CD14-positive monocyte (primary cell): ENCODE data around the gene DBT. TPM values are rescaled to one million over a fixed set of nuclear protein-coding genes. Genes with fewer than 3 reads are reported as not detected.
A peak's percentile ranks its signal among the peaks of the same experiment; 100 is the strongest.

Experiments
- DNase-seq, 3 donors: peaks; one replicate each; pipeline ENCODE4 v3.0.0-alpha.2; 2011 to 2022
- H2AFZ ChIP-seq: 2 replicates; pipeline ENCODE4 v1.6.0; 2012; ENCODE audit warnings: mild to moderate bottlenecking, low read depth, low read length, inconsistent platforms; ENCODE audit not compliant: insufficient read depth, poor library complexity, severe bottlenecking
- H3K27ac ChIP-seq, 2 donors: 1 replicate in 1 of 2; 2 replicates in 1 of 2; pipeline ENCODE4 v1.5.1; 2012 to 2013; ENCODE audit warnings: low read length in 2 of 2, control low read depth in 1 of 2, inconsistent platforms in 1 of 2, low read depth in 1 of 2, mild to moderate bottlenecking in 1 of 2
- H3K27me3 ChIP-seq, 2 donors: one replicate each; pipeline versions ENCODE4 v1.6.0 to v1.6.1; 2011 to 2013; ENCODE audit warnings: low read length in 2 of 2; ENCODE audit not compliant: control insufficient read depth in 2 of 2, insufficient read depth in 2 of 2
- H3K36me3 ChIP-seq, 2 donors: replicated peaks in 1 of 2; 1 replicate in 1 of 2; 2 replicates in 1 of 2; pipeline versions ENCODE4 v1.5.1 to v1.6.1; 2012 to 2013; ENCODE audit warnings: low read length in 2 of 2, control low read depth in 1 of 2, inconsistent platforms in 1 of 2, mild to moderate bottlenecking in 1 of 2; ENCODE audit not compliant: insufficient read depth in 2 of 2, control insufficient read depth in 1 of 2
- H3K4me1 ChIP-seq, 2 donors: 1 replicate in 1 of 2; 2 replicates in 1 of 2; pipeline versions ENCODE4 v1.5.1 to v1.6.1; 2012 to 2013; ENCODE audit warnings: low read length in 2 of 2, control low read depth in 1 of 2, inconsistent platforms in 1 of 2, mild to moderate bottlenecking in 1 of 2, moderate library complexity in 1 of 2; ENCODE audit not compliant: insufficient read depth in 2 of 2, control insufficient read depth in 1 of 2
- H3K4me2 ChIP-seq: replicated peaks from 2 replicates; pipeline ENCODE3; 2012; ENCODE audit warnings: low read length, moderate library complexity, mild to moderate bottlenecking; ENCODE audit not compliant: poor library complexity, severe bottlenecking; ENCODE audit errors: extremely low read depth
- H3K4me3 ChIP-seq, 3 experiments: fragments of 200-600 bp in 1 of 3; sonication (generic) in 1 of 3; replicated peaks in 1 of 3; 1 replicate in 2 of 3; 2 replicates in 1 of 3; pipeline ENCODE4 v1.5.1; 2011 to 2013; ENCODE audit warnings: low read length in 3 of 3, mild to moderate bottlenecking in 3 of 3, control low read depth in 2 of 3, low read depth in 2 of 3, inconsistent platforms in 1 of 3, moderate library complexity in 1 of 3
- H3K79me2 ChIP-seq: 2 replicates; pipeline ENCODE4 v1.6.0; 2012; ENCODE audit warnings: mild to moderate bottlenecking, control low read depth, inconsistent platforms, low read length, moderate library complexity; ENCODE audit not compliant: insufficient read depth
- H3K9ac ChIP-seq: 2 replicates; pipeline ENCODE4 v1.6.0; 2017; ENCODE audit warnings: low read length, mild to moderate bottlenecking; ENCODE audit not compliant: insufficient read depth, poor library complexity, severe bottlenecking
- H3K9me3 ChIP-seq, 2 donors: replicated peaks in 1 of 2; 1 replicate in 1 of 2; 2 replicates in 1 of 2; pipeline versions ENCODE4 v1.5.1 to v1.6.1; 2012 to 2013; ENCODE audit warnings: low read length in 2 of 2, control low read depth in 1 of 2; ENCODE audit not compliant: control insufficient read depth in 1 of 2, insufficient read depth in 1 of 2
- H4K20me1 ChIP-seq: 2 replicates; pipeline ENCODE4 v1.6.0; 2012; ENCODE audit warnings: mild to moderate bottlenecking, low read length, control low read depth, moderate library complexity; ENCODE audit not compliant: insufficient read depth
- H3K27ac Mint-ChIP-seq, 7 donors: one replicate each; pipeline ENCODE4 v1.8.0; 2020; ENCODE audit warnings: mild to moderate bottlenecking in 7 of 7, mixed read lengths in 7 of 7, moderate library complexity in 6 of 7, inconsistent platforms in 2 of 7
- H3K27me3 Mint-ChIP-seq, 3 donors: one replicate each; pipeline ENCODE4 v1.8.0; 2021 to 2022; ENCODE audit warnings: low read depth in 3 of 3, mild to moderate bottlenecking in 3 of 3, mixed read lengths in 3 of 3, moderate library complexity in 3 of 3, inconsistent platforms in 1 of 3
- H3K36me3 Mint-ChIP-seq, 2 donors: one replicate each; pipeline ENCODE4 v1.8.0; 2020; ENCODE audit warnings: mixed read lengths in 2 of 2, inconsistent platforms in 1 of 2, mild to moderate bottlenecking in 1 of 2
- H3K4me1 Mint-ChIP-seq: one replicate; pipeline ENCODE4 v1.8.0; 2020; ENCODE audit warnings: mild to moderate bottlenecking, mixed read lengths
- H3K4me3 Mint-ChIP-seq, 2 donors: one replicate each; pipeline ENCODE4 v1.8.0; 2020; ENCODE audit warnings: mild to moderate bottlenecking in 2 of 2, mixed read lengths in 2 of 2, moderate library complexity in 1 of 2
- H3K9me3 Mint-ChIP-seq, 7 donors: one replicate each; pipeline ENCODE4 v1.8.0; 2020 to 2022; ENCODE audit warnings: mixed read lengths in 7 of 7, mild to moderate bottlenecking in 6 of 7, moderate library complexity in 6 of 7, inconsistent platforms in 2 of 7
- WGBS: methylation state at CpG from one replicate; pipeline ENCODE4 v1.1.5; 2013; ENCODE audit warnings: missing lambda C conversion rate; ENCODE audit not compliant: insufficient coverage; 5-methylcytosine and 5-hydroxymethylcytosine counted together
- intact Hi-C, 2 donors: fragments of 100-400 bp; cut with micrococcal nuclease; formaldehyde crosslinking; loops; one replicate each; pipeline versions ENCODE4 v1.15.0 to v1.15.1; 2023
- polyA plus RNA-seq, 3 donors: library from polyadenylated mRNA; depleted of rRNA in 1 of 3; unstranded in 2 of 3; stranded (reverse) in 1 of 3; fragments of 300-500 nt in 2 of 3; fragments of >200 nt in 1 of 3; fragmentation: Illumina TruSeq in 2 of 3; gene quantifications; 1 replicate in 2 of 3; 2 replicates in 1 of 3; pipeline ENCODE4 v1.2.3, GENCODE V29; 2012 to 2021
- TF ChIP-seq, protein P1 (sequence below): fragments of 200-600 bp; IDR thresholded peaks from one replicate; pipeline ENCODE4 v1.8.0; 2022; ENCODE audit warnings: antibody characterized with exemption, mild to moderate bottlenecking

The DBT gene
- polyA plus RNA-seq, 3 donors: 1.1 to 2.7 (median 1.5) TPM

DNA sequence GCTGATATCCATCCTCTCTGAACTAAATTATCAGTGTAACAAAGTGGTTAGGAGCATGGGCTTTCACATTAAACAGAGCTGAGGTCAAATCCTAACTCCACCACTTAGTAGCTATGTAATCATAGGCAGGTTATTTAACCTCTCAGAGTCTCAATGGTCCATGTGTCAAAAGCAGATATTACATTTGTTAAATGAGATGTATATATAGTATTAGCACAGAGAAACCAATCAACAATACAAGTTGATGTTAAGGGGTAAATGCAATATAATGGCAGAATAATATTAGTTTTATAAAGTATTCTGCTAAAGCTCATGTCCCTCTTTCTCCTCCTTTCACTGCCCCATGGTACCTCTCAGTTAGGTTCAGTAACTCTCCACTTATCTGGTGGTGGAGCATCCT, 27.2 kb downstream of the DBT start:
- TF ChIP-seq, protein P1, sequence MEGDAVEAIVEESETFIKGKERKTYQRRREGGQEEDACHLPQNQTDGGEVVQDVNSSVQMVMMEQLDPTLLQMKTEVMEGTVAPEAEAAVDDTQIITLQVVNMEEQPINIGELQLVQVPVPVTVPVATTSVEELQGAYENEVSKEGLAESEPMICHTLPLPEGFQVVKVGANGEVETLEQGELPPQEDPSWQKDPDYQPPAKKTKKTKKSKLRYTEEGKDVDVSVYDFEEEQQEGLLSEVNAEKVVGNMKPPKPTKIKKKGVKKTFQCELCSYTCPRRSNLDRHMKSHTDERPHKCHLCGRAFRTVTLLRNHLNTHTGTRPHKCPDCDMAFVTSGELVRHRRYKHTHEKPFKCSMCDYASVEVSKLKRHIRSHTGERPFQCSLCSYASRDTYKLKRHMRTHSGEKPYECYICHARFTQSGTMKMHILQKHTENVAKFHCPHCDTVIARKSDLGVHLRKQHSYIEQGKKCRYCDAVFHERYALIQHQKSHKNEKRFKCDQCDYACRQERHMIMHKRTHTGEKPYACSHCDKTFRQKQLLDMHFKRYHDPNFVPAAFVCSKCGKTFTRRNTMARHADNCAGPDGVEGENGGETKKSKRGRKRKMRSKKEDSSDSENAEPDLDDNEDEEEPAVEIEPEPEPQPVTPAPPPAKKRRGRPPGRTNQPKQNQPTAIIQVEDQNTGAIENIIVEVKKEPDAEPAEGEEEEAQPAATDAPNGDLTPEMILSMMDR: no peak
- peak overlapping the region in 1 of 7 donors; percentile 64 for H3K27ac Mint-ChIP-seq
- intact Hi-C loops: no loop called here

DNA sequence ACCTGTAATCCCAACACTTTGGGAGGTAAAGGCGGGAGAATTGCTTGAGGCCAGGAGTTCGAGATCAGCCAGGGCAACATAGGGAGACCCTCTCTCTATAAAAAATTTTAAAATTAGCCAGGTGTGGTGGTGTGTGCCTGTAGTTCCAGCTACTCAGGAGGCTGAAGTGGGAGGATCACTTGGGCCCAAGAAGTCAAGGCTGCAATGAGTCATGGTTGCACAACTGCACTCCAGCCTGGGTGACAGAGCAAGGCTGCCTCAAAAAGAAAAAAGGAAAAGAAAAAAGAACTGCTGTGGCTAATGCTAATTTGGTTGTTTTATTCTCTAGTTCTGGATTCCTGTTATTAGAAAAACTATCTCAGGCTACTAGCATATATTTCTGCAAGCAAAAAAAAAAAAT, 29.8 kb downstream of the DBT start:
- H3K27me3 Mint-ChIP-seq: peaks cover 0 to 2% (median 0%) of the 10 kb centered on the region in 3 donors
- no peak overlapping the region for H3K4me3 ChIP-seq
- H3K36me3 Mint-ChIP-seq: peaks cover 36 to 42% of the 10 kb centered on the region in 2 donors
- peak overlapping the region in 1 of 7 donors; percentile 58 for H3K27ac Mint-ChIP-seq
- H3K4me2 ChIP-seq: no peak overlapping the region
- H3K4me1 ChIP-seq: no peaks in the 10 kb centered on the region
- peak in 1 of 3 donors; percentile 11 for DNase-seq
- intact Hi-C loops: no loop called here
- no peaks in the 10 kb centered on the region for H4K20me1 ChIP-seq
- peaks cover 29 to 39% of the 10 kb centered on the region in 2 donors for H3K36me3 ChIP-seq
- no CpG with 5 or more reads among the region's 2 CpGs for WGBS
- H3K4me1 Mint-ChIP-seq: peaks cover 4% of the 10 kb centered on the region
- H3K27me3 ChIP-seq: no peaks in the 10 kb centered on the region
- no peak overlapping the region for H3K27ac ChIP-seq
- H2AFZ ChIP-seq: no peak overlapping the region
- H3K9ac ChIP-seq: no peak overlapping the region
- H3K9me3 ChIP-seq: peaks cover 0 to 3% of the 10 kb centered on the region in 2 donors
- H3K4me3 Mint-ChIP-seq: no peak overlapping the region
- TF ChIP-seq, protein P1: no peak
- H3K9me3 Mint-ChIP-seq: peaks cover 0 to 6% (median 3%) of the 10 kb centered on the region in 7 donors
- no peaks in the 10 kb centered on the region for H3K79me2 ChIP-seq

More for the DNA sequence above, 27.2 kb downstream of the DBT start:
- Histone ChIP-seq H3K79me2 (no peaks in the 10 kb centered on the region), H3K4me1 (no peaks in the 10 kb centered on the region), H3K36me3 (peaks cover 12 to 33% of the 10 kb centered on the region in 2 donors), H3K9ac (no peak overlapping the region), H4K20me1 (no peaks in the 10 kb centered on the region), H3K27ac (no peak overlapping the region), H3K27me3 (no peaks in the 10 kb centered on the region), H3K4me3 (no peak overlapping the region), H2AFZ (no peak overlapping the region), H3K4me2 (no peak overlapping the region), H3K9me3 (peaks cover 0 to 3% of the 10 kb centered on the region in 2 donors)
- no peak overlapping the region for H3K4me3 Mint-ChIP-seq
- no peak for DNase-seq
- peaks cover 0 to 2% (median 0%) of the 10 kb centered on the region in 3 donors for H3K27me3 Mint-ChIP-seq
- H3K9me3 Mint-ChIP-seq: peaks cover 0 to 6% (median 3%) of the 10 kb centered on the region in 7 donors
- peaks cover 4% of the 10 kb centered on the region for H3K4me1 Mint-ChIP-seq
- H3K36me3 Mint-ChIP-seq: peaks cover 27 to 31% of the 10 kb centered on the region in 2 donors
